Kasumi-1 (cell line): ENCODE measurements around the gene P2RX2.

Experiments used
- DNase-seq, 2 experiments: peaks; one replicate each; lab custom pipeline; 2025; lab: John Stamatoyannopoulos, UW

The P2RX2 gene

DNA sequence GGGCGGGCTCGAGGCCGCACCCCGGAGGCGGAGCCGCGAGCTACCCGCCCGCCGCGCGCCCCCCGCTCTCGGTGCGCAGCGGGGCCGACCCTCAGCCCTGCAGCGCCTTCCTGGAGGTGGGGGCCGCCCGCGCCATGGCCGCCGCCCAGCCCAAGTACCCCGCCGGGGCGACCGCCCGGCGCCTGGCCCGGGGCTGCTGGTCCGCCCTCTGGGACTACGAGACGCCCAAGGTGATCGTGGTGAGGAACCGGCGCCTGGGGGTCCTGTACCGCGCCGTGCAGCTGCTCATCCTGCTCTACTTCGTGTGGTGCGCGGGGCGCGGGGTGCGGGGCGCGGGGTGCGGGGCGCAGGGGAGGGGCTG lies at the start of gene P2RX2:
P2RX2 (plus strand) TSS at position 94 of the 361 bp plus-strand sequence; CDS start at position 135, 41 bp downstream.
- DNase-seq = no peak

GRCh38 chr12:132568826-132569480 lies 49.6 kb upstream of the P2RX2 start:
- no peak for DNase-seq

- DNase-seq = no peak
Measured at GRCh38 chr12:132569856-132570480, 48.6 kb upstream of the P2RX2 start.

GRCh38 chr12:132570635-132571034 lies 47.9 kb upstream of the P2RX2 start:
- no peak for DNase-seq

GRCh38 chr12:132571051-132571450 lies 47.5 kb upstream of the P2RX2 start:
- no peak for DNase-seq

GRCh38 chr12:132571598-132571997 lies 47.0 kb upstream of the P2RX2 start:
- DNase-seq = no peak

- DNase-seq = no peak
Measured at GRCh38 chr12:132572106-132572505, 46.5 kb upstream of the P2RX2 start.

GRCh38 chr12:132572801-132573760 lies 45.5 kb upstream of the P2RX2 start:
- DNase-seq = no peak

DNA sequence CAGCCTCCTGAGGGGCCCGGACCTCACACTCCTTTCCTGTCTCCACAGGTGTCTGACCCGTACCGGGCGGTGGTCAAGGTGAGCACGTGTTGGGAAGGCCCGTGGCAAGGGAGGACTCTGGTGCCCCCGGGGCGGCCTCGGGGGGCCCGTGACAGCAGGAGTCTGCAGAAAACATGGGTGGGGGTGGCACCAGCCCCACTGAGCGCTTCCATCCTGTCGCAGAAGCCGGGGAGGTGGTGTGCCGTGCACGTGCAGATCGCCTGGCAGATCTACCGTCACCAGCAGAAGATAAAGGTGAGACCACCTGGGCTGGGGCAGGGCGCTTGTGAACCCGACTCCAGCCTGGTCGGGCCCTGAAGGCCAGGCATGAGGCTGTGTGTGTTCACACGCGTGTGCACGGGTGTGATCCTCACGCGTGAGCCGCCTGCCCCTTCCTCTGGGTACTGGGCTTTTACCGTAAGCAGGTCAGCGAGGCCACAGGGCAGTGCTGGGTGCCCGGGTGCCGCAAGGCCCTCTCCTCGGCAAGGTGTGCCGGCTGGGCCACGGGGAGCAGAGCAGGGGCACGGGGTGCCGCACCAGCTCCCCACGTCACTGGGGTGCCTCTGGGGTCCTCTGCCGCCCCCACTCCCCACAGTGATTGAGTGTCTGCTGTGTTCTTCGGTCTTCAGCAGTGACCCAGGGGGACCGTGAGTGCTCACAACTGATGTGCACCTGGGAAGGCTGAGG lies 44.1 kb upstream of the P2RX2 start:
- no peak for DNase-seq

DNA sequence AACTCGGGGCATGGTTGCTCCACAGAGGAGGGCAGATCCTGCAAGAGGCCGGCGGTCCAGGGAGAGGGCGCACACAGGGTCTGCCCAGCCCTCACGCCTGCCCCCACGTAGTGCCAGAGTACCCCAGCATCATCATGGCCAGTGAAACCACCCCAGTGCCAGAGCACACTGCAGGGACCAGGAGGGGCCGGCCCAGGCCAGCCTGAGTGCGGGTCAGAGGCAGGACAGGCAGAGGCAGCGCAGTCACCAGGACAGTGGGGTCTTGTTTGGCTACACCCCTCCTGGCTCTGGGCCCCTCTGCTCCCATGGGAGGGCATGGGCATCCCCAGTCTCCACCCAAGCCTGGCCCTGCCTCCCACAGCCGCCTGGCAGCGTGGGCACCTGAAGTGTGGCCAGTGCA lies 42.9 kb upstream of the P2RX2 start:
- no peak for DNase-seq

DNA sequence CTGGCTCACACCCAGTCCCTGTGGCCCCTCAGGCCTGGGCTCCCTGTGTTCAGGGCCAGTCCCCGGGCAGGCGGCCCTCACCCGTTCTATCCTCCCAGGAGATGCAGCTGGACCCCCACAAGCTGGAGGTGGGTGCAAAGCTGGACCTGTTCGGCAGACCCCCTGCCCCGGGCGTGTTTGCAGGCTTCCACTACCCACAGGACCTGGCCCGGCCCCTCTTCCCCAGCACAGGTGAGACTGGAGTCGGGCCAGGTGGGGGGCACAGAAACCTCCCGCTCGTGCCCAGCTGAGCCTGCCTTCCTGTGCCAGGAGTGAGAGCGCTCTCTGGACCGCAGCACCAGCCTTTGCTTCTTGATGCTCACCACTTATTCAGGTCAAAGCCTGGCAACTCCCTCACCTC lies 41.9 kb upstream of the P2RX2 start:
- no peak for DNase-seq

DNA sequence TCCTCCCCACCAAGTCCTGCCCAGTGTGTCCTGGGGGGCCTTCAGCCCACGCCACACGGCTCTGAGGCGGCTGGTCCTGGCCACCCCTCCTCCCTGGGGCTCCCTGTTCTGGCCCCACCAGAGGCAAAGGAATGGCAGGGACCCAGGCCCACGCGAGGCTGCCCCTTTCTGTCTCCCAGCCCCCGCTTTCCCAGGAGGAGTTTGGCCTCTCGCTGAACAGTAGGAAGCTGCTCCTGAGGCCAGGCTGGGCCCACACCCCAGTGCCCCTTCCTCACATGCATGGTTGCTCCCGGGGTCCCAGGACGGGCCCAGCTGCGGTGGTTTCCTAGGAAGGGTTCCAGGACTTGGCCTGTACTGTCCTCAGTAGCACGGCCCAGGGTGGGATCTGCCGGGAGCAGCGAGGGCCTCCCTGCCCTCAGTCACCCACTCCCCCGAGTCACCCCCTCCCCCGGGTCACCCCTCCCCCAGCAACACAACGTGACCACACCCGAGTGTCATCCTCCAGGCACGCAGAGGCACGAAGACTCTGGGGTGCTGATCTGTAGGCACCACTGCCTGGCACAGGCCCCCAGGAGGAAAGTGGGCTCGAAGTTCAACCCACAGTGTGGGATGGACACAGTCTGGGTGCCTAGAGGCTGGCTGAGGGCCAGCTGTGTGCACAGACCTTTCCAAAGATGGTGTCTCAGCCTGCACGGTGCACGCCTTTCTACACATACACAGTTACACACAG lies 41.2 kb upstream of the P2RX2 start:
- no peak for DNase-seq

DNA sequence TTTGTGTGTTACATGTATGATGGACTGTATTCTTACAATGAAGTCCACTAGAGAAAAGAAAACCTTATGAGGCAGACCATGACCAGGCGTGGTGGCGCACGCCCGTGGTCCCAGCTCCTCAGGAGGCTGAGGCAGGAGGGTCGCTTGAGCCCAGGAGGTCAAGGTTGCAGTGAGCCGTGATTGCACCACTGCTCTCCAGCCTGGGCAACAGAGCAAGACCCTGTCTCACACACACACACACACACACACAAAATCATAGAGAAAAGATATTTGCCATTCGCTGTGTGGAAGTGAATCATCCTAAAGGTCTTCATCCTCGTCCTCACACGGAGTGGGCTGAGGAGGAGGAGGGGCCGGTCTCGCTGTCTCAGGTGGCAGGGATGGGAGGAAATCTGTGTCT lies 40.5 kb upstream of the P2RX2 start:
- no peak for DNase-seq

DNA sequence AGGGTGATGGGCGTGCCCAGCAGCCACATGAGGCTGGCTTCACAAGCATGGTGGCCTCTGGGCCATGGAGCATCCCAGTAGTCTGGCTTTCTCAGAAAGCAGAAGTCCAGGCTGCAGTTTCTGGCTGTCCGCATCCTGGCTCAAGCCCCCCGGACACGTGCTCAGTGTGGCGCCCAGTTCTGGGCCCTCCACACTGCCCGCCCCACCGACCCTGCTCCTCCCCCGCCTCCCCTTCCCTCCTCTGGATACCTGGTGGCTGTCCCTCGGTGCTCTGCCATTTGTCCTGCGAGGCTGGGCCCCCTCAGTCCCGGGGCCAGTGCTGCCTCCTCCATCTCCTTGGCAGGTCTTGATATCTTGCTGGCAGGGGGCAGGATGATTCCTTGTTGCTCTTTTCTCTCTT lies 39.8 kb upstream of the P2RX2 start:
- no peak for DNase-seq

DNA sequence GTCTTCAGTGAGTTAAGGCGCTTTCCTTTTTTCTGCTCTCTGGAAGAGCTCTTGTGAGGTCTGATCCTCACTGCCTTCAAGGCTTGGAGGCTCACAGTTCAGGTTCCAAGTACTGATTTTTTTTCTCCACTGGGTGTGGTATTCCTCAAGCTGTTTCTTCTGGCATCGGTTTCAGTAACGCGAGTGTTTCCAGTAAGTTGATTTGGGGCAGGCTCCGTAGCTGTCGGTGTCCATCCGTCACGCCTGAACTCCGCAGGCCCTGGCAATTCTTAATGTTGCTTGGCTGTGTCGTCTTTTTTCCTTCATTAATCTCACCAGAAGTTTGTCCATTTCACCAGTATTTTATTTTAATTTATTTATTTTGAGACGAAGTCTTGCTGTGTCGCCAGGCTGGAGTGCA lies 38.8 kb upstream of the P2RX2 start:
- DNase-seq = no peak

DNA sequence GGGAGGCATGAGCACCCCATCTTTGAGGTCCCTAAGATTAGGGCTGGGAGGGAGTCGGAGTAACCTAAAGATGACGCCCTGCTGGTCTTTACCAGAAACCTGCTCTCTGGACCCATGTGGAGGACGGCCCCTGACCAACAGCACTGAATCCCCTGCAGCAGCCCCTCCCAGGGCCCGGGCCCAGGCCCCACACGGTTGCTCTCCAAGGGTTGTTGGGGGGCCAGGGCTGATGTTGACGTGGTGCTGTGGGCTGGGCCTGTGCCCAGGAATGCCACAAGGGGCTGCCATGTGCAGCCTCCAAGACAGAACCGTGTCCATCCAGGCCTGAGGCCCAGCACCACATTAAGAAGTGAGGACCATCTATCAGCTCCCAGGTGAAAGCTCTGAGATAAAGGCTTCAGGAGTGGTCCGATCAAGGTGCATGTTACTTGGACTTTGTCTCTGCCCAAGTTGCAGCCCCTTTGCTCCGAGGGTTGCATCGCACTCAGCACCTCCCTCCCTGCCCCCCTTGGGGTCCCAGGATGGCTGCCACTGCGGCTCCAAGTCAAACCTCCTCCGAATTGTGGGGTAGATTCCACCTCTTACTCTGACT lies 37.8 kb upstream of the P2RX2 start:
- no peak for DNase-seq

- no peak for DNase-seq
Measured at GRCh38 chr12:132581348-132582057, 37.1 kb upstream of the P2RX2 start.

- no peak for DNase-seq
Measured at GRCh38 chr12:132582058-132582420, 36.5 kb upstream of the P2RX2 start.

DNA sequence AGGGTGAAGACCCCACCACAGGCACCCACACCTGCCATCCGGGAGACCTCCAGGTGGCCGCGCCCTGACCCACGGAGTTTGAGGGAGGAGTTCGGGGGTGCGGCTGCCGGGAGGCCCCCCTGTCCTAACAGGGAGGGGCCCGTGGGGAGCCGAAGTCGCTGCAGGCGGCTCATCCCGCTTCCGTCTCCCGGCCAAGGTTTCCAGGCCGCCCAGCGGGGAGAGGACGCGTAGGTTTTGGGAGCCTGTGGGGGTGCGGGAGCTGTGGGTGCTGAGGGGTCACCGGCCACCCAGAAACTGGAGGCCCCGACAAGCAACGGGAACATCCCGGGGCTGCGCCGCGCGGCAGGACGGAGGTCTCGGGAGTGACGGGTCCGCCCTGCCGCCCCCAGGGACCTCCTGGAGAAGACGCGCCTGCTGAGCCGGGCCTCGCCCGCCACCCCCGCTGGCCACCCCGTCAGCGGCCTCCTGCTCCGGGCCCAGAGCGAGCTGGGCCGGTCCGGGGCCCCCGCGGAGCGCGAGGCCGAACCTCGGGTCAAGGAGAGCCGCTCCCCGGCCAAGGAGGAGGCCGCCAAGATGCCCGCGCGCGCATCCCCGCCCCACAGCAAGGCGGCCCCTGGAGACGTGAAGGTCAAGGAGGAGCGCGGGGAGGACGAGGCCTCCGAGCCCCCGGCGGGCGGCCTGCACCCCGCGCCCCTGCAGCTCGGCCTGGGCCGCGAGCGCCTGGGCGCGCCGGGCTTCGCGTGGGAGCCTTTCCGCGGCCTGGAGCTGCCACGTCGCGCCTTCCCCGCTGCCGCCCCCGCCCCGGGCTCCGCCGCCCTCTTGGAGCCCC lies 35.8 kb upstream of the P2RX2 start:
- no peak for DNase-seq

DNA sequence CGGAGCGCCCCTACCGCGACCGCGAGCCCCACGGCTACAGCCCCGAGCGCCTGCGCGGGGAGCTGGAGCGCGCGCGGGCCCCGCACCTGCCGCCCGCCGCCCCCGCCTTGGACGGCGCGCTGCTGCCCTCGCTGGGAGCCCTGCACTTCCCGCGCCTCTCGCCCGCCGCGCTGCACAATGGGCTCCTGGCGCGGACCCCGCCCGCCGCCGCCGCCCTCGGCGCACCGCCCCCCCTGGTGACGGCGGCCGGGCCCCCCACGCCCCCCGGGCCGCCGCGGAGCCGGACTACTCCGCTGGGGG lies 35.2 kb upstream of the P2RX2 start:
- no peak for DNase-seq
